Stomach (tissue), 4 donors: ENCODE measurements around the gene CDC42SE2.

Experiments
- EP300 ChIP-seq: sonication (generic); formaldehyde crosslinking; IDR thresholded peaks from one replicate; pipeline ENCODE4 v1.6.1; 2017; ENCODE audit warnings: antibody characterized with exemption
- POLR2A ChIP-seq, 4 donors: fragments of 450-650 bp; IDR thresholded peaks; one replicate each; pipeline ENCODE4 v1.6.1; 2016; ENCODE audit warnings: antibody characterized with exemption in 4 of 4, control low read depth in 2 of 4, mild to moderate bottlenecking in 1 of 4, moderate library complexity in 1 of 4
- POLR2AphosphoS5 ChIP-seq, 3 donors: sonication (generic); formaldehyde crosslinking; IDR thresholded peaks; one replicate each; pipeline ENCODE4 v1.6.1; 2016; ENCODE audit warnings: antibody characterized with exemption in 3 of 3
- TF ChIP-seq, protein P1 (sequence below), 7 experiments: fragments of 450-650 bp in 4 of 7; fragments of 200-600 bp in 3 of 7; sonication (generic) in 3 of 7; IDR thresholded peaks; one replicate each; pipeline ENCODE4 v1.5.1; 2016 to 2019; ENCODE audit warnings: antibody characterized with exemption in 7 of 7, control low read depth in 2 of 7, mild to moderate bottlenecking in 1 of 7

DNA sequence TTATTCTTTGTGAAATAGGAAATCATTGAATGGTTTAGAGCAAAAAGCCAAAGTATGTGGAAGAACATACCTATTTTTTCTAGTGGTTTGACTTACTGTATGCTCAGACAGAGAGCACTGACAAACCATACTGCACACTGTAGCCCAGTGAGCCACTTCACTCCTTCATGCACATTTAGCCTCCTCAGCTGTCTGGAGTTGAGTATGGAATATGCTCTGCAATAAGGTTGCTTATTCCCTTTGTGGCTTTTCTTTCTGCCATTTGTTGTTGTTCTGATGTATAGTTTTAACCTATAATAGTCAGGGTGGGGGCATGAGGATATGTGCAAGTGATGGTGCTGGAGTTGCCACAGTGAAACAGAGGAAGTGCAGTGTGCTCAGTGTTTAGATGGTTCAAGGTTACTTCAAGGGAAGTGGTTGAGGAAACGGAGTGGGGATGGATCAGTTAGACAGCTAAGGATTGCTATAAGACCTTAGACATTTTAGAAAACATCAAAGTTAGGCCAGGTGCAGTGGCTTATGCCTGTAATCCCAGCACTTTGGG lies 100.7 kb downstream of the CDC42SE2 start:
- TF ChIP-seq, protein P1, sequence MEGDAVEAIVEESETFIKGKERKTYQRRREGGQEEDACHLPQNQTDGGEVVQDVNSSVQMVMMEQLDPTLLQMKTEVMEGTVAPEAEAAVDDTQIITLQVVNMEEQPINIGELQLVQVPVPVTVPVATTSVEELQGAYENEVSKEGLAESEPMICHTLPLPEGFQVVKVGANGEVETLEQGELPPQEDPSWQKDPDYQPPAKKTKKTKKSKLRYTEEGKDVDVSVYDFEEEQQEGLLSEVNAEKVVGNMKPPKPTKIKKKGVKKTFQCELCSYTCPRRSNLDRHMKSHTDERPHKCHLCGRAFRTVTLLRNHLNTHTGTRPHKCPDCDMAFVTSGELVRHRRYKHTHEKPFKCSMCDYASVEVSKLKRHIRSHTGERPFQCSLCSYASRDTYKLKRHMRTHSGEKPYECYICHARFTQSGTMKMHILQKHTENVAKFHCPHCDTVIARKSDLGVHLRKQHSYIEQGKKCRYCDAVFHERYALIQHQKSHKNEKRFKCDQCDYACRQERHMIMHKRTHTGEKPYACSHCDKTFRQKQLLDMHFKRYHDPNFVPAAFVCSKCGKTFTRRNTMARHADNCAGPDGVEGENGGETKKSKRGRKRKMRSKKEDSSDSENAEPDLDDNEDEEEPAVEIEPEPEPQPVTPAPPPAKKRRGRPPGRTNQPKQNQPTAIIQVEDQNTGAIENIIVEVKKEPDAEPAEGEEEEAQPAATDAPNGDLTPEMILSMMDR (IDR thresholded peaks at IDR 0.05), result no peak
- TF ChIP-seq POLR2AphosphoS5 (IDR thresholded peaks at IDR 0.05) (no peak), EP300 (no peak), POLR2A (IDR thresholded peaks at IDR 0.05) (no peak)
